CD4-positive, alpha-beta T cell treated with Interleukin-6 at 100 ng/mL for 8 hours (primary cell): ENCODE measurements around the gene RXRA.

ENCODE experiments used
- DNase-seq: peaks from one replicate; pipeline ENCODE4 v3.0.0-alpha.2; 2020; ENCODE audit warnings: mixed read lengths, low spot score

The RXRA gene

DNA sequence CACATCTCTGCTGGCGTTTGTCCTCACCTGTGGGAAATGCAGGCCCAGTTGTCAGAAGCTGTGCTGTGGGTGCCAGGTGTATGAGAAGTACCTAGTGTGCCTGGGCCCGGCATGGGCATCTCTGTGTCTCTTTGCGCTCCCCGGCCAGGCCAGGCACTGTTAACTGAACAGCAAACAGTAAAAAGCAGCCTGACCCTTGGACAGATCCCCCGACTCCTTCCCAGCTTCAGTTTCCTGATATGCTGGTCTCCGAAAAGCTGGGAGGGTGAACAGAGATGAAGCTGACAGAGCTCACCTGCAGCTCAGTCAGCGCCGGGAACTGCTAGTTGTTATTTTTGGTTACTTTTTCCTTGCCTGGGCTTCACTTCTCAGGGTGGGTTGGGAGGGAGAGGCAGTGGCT, 28.9 kb downstream of the RXRA start:
- no peak for DNase-seq

DNA sequence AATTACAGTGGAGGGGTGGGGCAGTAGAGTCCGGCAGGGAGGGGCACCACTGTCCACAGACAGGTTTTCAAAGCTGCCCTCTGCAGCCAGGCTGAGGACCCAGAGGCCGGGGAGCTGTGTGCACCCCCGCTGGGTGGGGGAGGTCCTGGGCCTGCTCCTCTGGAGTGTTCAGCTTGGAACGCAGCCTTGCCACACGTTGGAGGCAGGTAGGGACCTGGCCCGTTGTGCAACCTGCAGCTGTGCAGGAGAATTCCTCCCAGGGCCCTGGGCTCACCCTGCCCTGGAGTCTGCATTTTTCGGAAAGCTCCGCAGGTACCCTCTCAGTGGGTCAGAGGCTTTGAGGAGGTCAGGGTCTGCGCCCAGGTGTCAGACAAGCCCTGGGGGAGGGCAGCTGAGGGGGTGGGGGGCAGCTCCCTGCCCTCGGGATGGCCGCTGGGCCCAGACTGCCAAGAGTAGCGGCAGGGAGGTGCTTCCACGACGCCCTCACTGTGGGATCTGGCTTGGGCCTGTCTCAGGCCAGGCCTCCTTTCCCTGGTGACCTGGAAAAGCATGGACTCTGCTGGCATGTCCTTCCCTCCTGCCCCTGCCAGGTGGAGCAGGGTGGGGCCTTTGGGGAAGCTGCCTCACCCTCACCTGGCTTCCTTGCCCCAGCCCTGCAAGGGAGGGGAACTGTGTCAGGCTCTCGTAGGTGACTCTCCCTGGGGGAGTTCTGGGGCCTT, 29.5 kb downstream of the RXRA start:
- no peak for DNase-seq

DNA sequence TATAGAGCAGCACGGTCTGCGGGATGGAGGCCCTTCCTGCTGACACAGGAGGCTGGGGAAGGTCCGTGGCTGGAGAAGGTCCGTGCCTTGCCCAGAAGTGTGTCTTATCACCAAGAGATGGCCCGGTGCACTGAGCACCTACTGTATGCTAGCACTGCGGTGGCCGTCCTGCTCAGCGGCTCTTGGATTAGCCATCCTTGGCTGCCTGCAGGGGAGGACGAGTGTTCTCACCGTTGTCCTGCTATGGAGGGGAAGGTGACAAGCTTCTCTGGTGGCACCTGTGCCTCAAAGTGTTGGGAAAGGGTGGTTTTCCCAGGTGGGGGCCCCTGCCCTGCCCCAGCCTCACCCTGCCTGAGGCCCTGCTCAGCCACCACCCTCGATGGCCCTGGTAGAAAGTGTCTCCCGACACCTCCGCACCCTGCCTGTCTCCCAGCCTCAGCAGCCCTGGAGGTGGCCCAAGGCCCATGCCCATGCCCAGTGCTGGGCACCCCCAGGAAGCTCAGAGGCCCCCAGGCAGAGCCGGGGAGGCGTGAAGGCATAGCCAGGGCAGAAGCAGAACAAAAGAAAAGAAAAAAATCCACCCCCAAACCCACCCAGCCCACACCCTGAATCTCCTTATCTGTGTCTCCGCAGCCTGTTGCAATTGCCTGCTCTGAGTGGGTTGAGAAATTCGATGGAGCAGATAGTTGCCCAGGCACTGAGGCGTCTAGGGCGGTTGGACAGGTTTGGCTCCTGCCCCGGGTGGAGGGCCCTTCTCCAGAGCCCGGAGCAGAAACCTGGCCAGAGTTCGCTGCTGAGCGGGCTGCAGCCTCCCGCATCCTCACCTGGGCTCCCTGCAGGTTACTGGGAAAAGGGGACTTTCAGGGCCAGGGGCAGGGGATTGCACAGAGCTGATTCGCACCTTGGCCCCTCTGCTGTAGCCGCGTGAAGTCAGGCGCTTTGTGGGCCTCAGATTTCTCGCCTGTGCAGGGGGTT, 30.5 kb downstream of the RXRA start:
- no peak for DNase-seq

DNA sequence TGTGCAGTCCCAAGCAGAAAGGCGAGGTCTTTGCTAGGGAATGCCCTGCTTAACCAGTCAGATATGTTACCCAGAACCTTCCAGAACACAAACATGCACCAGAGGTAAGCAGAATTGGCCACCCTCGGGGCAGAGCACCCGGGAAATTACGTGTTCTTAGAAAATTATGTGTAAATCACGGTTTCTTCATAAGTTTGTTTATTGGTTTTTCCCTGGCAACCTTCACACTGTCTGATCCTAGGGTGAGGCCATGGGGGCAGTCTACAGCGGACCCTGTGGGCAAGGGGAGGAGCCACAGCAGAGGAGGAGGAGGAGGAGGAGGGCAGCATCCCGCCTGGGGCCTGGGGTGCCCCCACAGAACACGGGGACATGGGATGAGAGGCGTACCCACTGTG, 31.4 kb downstream of the RXRA start:
- DNase-seq, result no peak

DNA sequence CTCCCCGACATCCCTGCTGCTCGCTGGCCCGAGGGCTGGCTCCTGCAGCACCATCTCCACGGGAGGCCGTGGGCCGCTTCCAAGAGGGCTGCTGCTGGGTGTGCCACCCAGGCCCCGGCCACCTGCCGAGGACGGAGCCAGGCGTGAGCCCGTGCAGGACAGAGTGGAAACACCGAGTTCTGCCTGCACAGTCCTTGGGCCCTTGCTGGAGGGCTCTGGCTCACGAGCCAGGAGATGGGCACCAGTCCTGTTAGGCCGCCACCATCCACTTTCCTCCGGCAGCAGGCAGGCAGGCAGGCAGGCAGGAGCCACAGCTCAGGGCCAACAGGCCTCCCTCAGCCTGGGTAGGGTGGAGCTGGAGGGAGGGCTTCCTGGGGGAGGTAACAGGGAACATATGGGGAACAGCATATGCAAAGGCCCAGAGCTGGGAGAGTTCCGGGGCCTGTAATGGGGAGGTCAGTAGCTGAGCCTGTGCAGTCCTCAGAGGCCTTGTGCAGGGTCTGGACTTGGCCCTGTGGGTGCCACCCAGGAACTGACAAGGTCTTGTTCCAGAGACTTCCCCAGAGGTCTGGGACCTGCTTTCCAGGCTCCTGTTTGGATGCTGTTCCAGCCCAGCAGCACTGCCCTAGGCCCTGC, 31.9 kb downstream of the RXRA start:
- DNase-seq, result no peak

DNA sequence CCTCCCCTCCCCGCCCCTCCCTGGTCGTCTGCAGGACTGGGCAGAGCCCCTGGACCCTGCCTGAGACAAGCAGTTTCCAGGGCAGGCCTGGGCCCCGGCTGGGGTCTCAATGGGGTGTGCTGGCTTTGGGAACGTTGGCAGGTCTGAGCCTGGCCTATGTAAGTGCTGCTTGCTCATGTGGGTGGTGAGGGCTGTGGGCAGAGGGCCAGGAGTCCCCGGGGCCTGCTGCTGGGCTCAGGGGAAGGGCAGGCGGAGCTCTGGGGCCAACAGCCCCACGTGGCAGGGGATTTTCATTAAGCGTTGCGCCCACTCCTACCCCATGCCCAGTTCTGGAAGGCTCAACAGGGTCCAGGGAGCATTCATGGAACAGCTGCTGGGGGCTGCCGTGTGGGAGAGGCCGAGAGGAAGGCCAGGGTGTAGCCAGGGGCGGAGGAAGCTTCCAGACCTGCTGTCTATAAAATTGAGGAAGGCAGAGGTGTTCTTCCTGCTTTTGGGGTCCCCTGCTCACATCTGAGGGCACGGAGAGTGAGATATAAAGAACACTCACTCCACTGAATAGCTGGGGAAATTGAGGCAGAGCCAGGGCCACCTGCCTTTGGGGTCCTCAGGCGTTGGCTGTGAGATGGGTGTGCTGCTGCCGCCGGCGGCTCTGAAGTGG, 32.5 kb downstream of the RXRA start:
- no peak for DNase-seq

DNA sequence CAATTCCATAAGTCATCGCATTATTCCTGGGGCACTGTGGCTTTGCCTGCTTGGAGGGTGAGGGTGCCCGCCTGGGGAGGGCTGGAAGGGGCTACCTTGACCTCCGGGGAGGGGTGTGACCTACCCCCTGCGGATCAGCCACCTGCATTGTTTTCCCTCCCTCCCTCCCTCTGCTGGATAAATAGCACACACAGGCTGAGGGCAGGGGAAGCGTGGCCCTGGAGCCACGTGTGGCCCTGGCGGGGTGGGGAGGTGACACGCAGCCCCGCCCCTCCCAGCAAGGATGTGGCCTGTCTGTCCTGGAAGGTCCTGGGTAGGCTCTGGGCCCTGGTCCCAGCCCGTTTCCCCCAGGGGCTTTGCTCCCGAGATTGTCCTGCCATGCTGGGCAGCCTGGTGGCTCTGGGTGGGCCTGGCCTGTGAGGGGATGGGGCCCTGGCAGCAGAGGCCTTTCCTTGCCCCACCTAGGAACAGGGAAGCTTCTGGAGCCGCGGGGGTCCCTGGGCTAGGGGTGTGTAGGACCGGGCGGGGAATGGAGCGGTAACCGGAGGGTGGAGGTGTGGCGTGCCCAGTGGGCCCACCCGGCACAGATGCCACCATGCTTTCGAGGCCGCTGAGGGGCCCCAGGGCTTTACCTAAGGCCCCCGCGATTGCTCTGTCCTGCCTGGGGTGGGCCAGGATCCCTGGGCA, 33.4 kb downstream of the RXRA start:
- no peak for DNase-seq

DNA sequence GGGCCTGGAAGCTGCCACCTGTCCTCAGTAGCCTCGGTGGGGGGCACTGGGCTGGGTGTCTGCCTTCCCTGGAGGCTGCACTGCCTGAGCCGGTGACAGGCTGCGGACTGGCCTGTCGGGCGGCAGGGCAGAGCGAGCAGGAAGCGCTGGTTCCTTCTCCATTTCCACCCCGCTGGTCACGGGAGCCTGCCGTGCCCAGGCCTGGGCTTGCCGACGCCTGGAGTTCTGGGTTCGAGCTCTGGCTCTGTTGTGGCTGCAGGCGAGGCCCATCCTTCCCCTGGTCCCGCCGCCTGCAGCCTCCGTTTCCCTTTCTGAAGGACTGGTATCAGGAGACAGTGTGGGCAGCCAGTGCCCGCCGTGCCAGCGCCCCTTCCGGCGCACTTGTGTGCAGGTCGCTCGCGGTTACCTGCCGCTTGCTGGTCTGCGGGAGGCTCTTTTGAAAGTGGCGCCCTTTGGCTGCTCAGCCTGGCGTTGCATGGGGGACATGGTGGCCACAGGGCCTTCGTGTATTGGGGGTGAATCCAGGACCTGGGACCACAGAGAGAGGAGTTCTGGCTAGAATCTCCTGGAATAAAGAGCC, 34.0 kb downstream of the RXRA start:
- DNase-seq, result no peak

DNA sequence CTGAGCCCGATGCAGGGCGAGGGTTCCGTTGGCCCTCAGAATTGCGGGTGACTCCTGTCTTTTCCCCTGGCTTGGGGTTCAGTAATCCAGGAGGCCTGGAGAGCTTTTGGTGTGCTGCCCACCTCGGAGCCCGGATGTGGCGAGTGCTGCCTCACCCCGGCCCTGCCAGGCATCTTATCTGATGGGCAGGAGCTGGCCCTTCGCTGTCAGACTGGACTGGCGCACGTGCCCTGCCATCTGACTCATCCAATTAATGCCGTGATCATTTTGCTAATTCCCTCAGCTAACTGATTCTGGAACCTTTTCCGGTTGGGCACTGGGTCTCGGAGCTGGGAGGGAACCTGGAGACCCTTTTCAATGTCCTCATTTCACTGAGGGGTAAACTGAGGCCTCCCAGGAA, 34.6 kb downstream of the RXRA start:
- no peak for DNase-seq

DNA sequence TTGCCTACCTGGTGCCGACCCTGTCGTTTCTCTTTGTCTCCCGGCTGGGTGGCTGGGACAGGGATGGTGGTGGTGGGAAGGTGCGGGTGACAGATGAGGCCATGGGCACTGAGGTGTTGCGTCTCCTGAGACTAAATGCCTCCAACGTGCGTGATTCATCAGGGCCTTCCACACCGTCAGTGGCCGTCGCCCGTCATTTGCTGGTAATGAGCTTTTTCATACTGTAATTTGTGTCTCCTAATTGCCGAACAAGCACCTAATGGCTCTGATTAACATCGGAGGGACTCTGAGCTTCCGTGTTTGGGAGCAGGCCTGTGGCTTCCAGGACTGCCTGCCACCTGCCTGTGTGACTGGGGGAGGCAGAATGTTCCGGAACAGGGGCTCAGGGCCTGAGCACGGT, 35.2 kb downstream of the RXRA start:
- DNase-seq, result no peak

DNA sequence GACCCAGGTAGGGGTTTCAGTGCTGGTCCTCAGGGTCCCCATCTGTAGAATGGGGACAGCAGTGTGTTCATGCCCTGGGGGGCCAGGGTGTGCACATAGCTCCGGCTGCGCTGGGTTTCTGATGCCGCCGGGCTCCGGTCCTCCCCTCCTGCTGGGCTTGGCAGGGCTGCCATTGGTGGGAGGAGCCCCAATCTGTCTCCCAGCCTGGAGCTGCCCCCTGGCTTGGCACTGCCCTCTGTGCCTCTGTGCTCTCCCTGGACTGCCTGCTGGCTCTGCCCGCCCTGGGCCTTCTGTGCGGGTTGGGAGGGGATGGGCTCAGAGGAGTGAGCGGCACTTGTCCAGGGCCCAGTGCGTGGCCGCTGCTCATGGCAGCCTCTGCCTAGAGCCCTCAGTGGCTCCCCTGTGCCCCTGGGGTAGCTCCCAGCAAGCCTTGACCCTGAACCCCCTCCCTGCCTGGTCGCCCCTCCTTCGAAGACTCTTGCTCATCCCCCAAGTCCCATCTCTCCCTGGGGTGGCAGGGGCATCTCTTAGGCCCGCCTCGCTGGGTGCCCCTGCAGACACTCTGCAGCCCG, 35.7 kb downstream of the RXRA start:
- no peak for DNase-seq

DNA sequence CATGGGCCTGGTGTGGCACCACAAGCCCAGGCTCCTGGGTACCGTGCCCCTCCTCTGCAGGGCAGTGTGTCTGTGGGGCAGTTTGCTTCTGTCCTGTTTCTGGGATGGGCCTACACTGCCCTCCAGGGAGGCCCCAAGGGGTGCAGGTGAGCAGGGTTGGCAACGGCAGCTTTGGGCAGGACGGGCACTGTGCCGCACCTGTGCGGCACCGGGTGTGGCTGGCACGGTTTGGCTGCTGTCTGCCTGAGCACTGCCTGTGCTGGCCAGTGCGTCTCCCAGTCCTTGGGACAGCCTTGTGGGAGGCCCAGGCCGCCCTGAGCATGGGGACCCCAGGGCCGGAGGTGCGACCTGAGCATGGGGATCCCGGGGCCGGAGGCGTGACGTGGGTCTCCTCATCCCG, 37.2 kb downstream of the RXRA start:
- no peak for DNase-seq

DNA sequence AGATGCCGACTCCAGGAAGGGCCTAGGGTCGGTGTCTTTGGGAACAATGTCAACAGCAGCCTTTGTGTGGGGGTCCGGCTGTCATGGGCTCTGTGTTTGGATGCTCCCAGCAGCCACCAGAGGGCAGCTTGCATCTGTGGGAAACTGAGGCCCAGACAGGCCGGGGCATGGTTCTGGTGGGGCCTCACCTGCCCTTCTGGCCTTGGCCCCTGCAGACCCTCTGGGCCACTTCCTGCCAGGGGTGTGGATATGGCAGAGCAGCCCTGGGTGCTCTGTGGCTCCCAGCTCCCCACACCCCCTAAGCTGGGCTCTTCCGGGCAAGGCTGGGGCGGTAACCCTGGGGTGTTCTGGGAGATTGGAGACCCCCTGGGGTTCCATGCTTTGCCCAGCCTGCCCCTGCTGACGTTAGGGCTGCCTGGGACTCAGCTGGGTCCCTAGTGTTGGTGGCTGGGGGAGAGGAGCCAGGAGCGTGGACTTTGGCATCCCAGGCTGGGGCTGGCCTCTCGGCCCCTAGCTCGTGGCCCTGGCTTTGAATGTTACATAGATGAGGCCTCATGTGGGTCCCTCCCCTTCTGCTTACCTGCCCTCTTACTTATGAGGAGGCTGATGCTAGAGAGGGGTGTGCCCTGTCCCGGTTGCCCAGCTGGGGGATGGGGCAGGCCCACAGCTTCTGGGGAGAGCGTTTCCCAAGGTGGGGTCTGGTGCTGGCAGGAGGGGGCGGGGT, 38.3 kb downstream of the RXRA start:
- DNase-seq, result no peak

DNA sequence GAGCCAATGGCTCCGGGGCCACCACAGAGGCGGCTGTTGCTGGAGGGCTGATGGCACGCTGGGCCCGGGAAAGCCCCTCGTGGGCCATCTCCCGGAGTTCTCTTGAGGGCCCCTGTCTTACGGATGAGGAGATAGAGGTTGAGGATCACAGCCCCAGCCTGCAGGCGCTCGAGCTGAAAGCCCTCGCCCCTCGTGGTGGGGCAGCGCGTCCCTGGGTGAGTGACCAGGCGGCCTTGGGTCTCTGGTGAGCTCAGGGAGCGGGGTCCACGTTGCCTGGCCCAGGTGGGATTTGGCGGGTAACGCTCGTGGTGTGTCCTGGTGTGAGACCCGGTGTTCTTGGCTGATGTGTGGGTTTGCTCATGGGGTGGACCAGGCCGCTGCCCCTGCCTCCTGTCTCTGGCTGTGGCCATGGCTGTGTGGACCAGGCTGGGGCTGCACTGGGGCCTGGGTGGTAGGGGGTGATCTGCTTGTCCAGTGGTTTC, 38.9 kb downstream of the RXRA start:
- no peak for DNase-seq

DNA sequence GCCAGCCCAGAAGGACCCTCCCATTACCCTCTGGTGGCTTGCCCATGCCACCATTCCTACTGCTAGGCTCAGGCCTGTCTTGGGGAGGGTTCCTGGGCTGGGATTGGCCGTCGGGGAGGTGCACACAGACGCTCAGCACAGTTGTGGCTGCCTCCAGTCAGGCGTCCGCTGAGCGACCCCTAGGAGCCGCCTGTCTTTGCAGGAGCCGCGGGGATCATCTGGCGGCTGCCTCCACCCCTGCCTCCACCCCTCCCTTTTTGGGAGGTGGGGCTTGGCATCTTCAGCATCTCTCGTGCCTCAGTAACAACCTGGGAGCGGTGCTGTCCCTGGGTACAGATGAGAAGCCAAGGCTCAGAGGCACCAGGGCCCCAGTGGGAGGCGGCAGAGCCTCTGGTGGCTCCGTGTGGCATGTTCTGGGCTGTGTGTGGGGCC, 39.6 kb downstream of the RXRA start:
- no peak for DNase-seq

DNA sequence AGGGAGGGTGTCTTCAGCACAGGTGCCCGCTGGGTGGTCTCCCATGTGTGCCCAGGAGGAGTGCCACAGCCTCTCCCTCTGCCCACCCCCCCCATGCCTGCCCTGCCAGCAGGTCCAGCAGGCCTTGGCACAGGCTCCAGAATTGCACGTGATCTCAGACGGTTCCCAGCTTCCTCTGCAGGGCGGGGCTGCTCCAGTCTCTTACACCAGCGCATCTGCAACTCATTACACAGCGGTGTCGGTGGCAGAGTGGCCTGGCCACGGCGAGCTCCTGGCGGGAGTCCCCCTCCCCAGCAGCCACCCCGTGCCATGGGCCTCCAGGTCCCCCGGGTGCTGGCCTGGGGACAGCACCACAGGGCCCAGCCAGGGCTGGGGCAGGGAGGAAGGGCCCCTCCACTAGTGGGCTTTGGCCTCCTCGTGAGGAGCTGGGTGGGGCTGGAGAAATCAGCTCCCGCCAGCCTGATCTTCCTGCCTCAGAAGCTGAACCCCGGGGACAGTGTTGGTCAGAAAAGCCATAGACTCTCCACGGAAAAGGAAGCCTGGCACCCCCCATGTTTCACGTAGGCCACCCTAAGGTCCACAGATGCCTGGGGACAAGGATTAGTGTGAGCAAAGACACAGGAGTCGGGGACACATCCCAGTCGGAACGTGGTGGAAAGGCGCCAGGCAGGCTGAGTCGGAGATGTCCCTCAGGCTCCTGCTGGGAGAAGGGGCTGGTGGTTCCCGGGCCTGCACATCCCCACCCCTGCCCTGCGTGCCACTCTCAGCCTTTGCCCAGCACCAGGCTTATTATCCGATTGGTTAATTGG, 40.2 kb downstream of the RXRA start:
- no peak for DNase-seq

DNA sequence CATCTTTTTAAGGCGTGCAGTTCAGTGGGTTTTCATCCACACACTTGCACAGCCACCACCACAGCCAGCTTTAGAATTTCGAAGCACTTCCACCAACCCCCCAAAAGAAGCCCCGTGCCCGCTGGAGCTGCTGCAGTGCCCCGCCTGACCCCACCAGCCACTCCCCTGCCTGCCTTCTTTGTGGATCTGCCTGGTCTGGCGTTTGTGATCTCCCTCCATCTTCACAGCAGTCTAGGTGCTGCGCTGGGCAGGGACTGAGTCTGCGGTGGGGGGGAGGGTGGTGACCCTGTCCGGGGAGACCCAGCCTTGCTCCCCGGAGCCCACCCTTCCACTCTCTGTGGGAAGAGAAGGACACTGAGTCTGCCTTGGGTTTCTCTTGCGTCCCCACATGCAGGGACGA, 40.8 kb downstream of the RXRA start:
- DNase-seq, result no peak

DNA sequence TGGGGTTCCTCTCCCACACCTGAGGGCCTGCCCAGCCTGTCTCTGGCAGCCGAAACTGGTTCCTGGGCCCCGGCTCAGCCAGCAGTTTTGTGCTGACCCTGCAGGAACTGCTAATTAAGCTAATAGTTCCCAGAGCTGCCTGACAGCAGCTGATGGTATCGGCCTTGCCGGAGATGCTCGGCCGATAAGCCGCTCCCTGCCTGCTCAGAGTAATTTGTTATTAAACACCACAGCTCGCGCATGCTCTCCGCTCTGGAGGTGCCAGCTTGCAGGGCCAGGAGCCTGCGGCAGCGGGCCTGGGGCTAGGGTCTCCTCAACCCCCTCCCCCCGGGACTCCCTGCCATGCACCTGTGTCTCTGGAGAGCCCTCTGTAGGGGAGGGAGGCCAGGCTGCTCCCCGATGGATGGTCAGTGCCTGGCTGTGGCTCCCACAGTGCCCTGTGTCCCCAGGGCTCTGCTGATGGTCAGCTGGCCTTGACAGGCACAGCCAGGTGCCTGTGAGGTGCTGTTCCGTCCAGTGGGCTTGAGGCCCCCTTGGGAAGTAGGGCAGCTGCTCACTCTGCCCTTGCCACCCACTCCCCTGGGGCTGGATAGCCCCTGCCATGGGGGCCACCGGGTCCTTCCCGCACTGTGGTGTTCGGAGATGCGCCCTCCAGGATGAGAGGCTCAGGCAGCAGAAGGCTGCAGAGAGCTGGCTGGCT, 41.7 kb downstream of the RXRA start:
- DNase-seq, result no peak

DNA sequence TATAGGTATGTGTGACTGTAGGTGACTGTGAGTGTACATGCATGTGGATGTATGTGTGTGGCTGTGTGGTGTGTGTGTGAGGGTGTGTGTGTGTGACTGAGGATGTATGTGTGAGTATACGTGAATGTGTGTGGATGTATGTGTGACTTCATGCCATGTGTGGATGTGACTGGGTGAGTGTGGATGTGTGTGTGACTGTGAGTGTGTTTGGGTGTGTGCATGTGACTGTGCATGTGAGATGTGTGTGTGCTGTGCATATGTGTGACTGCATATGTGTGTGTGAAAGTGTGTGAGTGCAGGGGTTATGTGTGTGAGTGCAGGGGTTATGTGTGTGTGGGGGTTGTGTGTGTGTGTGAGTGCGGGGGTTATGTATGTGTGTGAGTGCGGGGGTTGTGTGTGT, 42.3 kb downstream of the RXRA start:
- DNase-seq, result no peak
